Colon (tissue), 2 donors: ENCODE data around the gene ANKS1B.
"Not testable (repeated sequence)": the region's sequence is repeated elsewhere in the genome, so short reads cannot be mapped to it uniquely, and the experiment has no call there.

Experiments
- FAIRE-seq: peaks from 2 replicates; lab custom pipeline; 2012; peaks lifted over from hg19 to GRCh38; lab: Jason Lieb, UNC
- donor health status: control.
- donor health status: control.

The ANKS1B gene

GRCh38 chr12:98755855-98756254 is 1228.9 kb downstream of the ANKS1B start:
- not testable (repeated sequence) for FAIRE-seq

GRCh38 chr12:98754095-98754494 is 1230.6 kb downstream of the ANKS1B start:
- FAIRE-seq: no peak

GRCh38 chr12:98752726-98753125 is 1232.0 kb downstream of the ANKS1B start:
- FAIRE-seq: no peak

- no peak for FAIRE-seq
Observed at GRCh38 chr12:98751580-98752115, 1233.1 kb downstream of the ANKS1B start.

GRCh38 chr12:98750511-98750910 is 1234.2 kb downstream of the ANKS1B start:
- no peak for FAIRE-seq

GRCh38 chr12:98748463-98748862 is 1236.3 kb downstream of the ANKS1B start:
- no peak for FAIRE-seq

GRCh38 chr12:98745578-98746391 is 1239.0 kb downstream of the ANKS1B start:
- FAIRE-seq: no peak

GRCh38 chr12:98744680-98745079 is 1240.1 kb downstream of the ANKS1B start:
- no peak for FAIRE-seq

GRCh38 chr12:98743362-98743953 is 1241.3 kb downstream of the ANKS1B start:
- no peak for FAIRE-seq

GRCh38 chr12:98741556-98742265 is 1243.0 kb downstream of the ANKS1B start:
- no peak for FAIRE-seq

- FAIRE-seq: no peak
Observed at GRCh38 chr12:98741196-98741555, 1243.6 kb downstream of the ANKS1B start.

GRCh38 chr12:98740751-98741150 is 1244.0 kb downstream of the ANKS1B start:
- FAIRE-seq: no peak

- no peak for FAIRE-seq
Observed at GRCh38 chr12:98738539-98738938, 1246.2 kb downstream of the ANKS1B start.

GRCh38 chr12:98738002-98738401 is 1246.7 kb downstream of the ANKS1B start:
- no peak for FAIRE-seq

- no peak for FAIRE-seq
Observed at GRCh38 chr12:98737322-98737712, 1247.4 kb downstream of the ANKS1B start.

- FAIRE-seq: no peak
Observed at GRCh38 chr12:98736352-98737321, 1248.1 kb downstream of the ANKS1B start.

GRCh38 chr12:98735821-98736220 is 1248.9 kb downstream of the ANKS1B start:
- FAIRE-seq: no peak

- FAIRE-seq: no peak
Observed at GRCh38 chr12:98733667-98734350, 1250.9 kb downstream of the ANKS1B start.

GRCh38 chr12:98730412-98730811 is 1254.3 kb downstream of the ANKS1B start:
- no peak for FAIRE-seq

GRCh38 chr12:98727196-98727595 is 1257.5 kb downstream of the ANKS1B start:
- no peak for FAIRE-seq
